A673 (cell line): Measurements from ENCODE around the gene ABCB8. TPM values are rescaled to one million over a fixed set of nuclear protein-coding genes. Genes with fewer than 3 reads are reported as not detected.

Source experiments
- Bru-seq: library from RNA; stranded (reverse); fragments of 400-500 nt; gene quantifications from one replicate; lab custom pipeline; 2021; lab: Mats Ljungman, UMichigan
- BruChase-seq, 2 experiments: library from RNA; stranded (reverse); fragments of 400-500 nt; gene quantifications; one replicate each; lab custom pipeline; 2021; lab: Mats Ljungman, UMichigan
- BruUV-seq: library from RNA; stranded (reverse); fragments of 400-500 nt; replicated peaks from 2 replicates; lab custom pipeline; 2021; lab: Mats Ljungman, UMichigan
- CTCF ChIA-PET: fragments of 300-600 bp; sonication (Branson Sonifier 250); formaldehyde crosslinking; loops from one replicate; lab custom pipeline; 2022; ENCODE audit warnings: antibody characterized with exemption; lab: Charles Lee
- POLR2A ChIA-PET: fragments of 300-600 bp; sonication (Branson Sonifier 250); formaldehyde crosslinking; loops from one replicate; lab custom pipeline; 2022; ENCODE audit warnings: antibody characterized with exemption; ENCODE audit not compliant: low non-redundant PET; lab: Charles Lee
- DNase-seq: peaks from one replicate; pipeline ENCODE4 v3.0.0-alpha.2; 2015; ENCODE audit warnings: low spot score
- H3K27ac ChIP-seq: fragments of 200-600 bp; sonication (generic); 2 replicates; pipeline ENCODE4 v1.5.1; 2016; ENCODE audit warnings: mixed run types, low read depth, mild to moderate bottlenecking, mixed read lengths, antibody characterized with exemption, low read length; ENCODE audit not compliant: poor library complexity, severe bottlenecking
- H3K27me3 ChIP-seq: fragments of 200-600 bp; sonication (generic); replicated peaks from 2 replicates; pipeline ENCODE4 v1.6.1; 2017; ENCODE audit warnings: mixed run types, low read depth, mild to moderate bottlenecking, mixed read lengths, antibody characterized with exemption, low read length; ENCODE audit not compliant: insufficient read depth, poor library complexity
- H3K36me3 ChIP-seq: fragments of 200-600 bp; sonication (generic); 2 replicates; pipeline ENCODE4 v1.6.1; 2016; ENCODE audit warnings: mixed run types, mild to moderate bottlenecking, mixed read lengths, antibody characterized with exemption, low read length; ENCODE audit not compliant: insufficient read depth, poor library complexity, severe bottlenecking
- H3K4me1 ChIP-seq: fragments of 200-600 bp; sonication (generic); 2 replicates; pipeline ENCODE4 v1.6.1; 2017; ENCODE audit warnings: mixed run types, mild to moderate bottlenecking, mixed read lengths, antibody characterized with exemption, low read length; ENCODE audit not compliant: insufficient read depth, poor library complexity, severe bottlenecking
- H3K4me3 ChIP-seq: fragments of 200-600 bp; sonication (generic); 2 replicates; pipeline ENCODE4 v1.5.1; 2016; ENCODE audit warnings: low read depth, mixed run types, mild to moderate bottlenecking, mixed read lengths, low read length; ENCODE audit not compliant: poor library complexity, severe bottlenecking
- H3K9me3 ChIP-seq: fragments of 200-600 bp; sonication (generic); 2 replicates; pipeline ENCODE4 v1.6.1; 2016; ENCODE audit warnings: mixed run types, low read depth, mild to moderate bottlenecking, mixed read lengths, antibody characterized with exemption, low read length; ENCODE audit not compliant: poor library complexity, severe bottlenecking
- CTCF ChIP-seq: fragments of 300-800, 200-600 bp; sonication (generic); conservative IDR thresholded peaks from 2 replicates; pipeline ENCODE4 v1.5.1; 2017; ENCODE audit warnings: low read depth, mild to moderate bottlenecking, antibody characterized with exemption, low read length, moderate library complexity, mixed read lengths
- EZH2 ChIP-seq: fragments of 200-600 bp; sonication (generic); IDR thresholded peaks from 2 replicates; pipeline ENCODE4 v1.6.1; 2017; ENCODE audit warnings: borderline replicate concordance, low read depth, mild to moderate bottlenecking, mixed read lengths, antibody characterized with exemption, low read length; ENCODE audit not compliant: poor library complexity, severe bottlenecking
- intact Hi-C: fragments of 100-400 bp; cut with micrococcal nuclease; formaldehyde crosslinking; loops from one replicate; pipeline ENCODE4 v1.10.0; 2022; ENCODE audit not compliant: unreplicated experiment
- long read RNA-seq: library from polyadenylated mRNA; stranded (forward); transcript quantifications from one replicate; pipeline ENCODE4 v2.0.0, GENCODE V29; 2022
- total RNA-seq: library from RNA; stranded (reverse); gene quantifications from 2 replicates; pipeline ENCODE4 v1.2.3, GENCODE V29; 2021

The ABCB8 gene
- 50.9 and 57.6 TPM in 2 replicates for total RNA-seq
- Bru-seq, nascent RNA: percentile 56 among the genes with signal in this experiment
- percentile 64 among the genes with signal in this experiment for BruChase-seq, experiment 1, labeled RNA remaining after a 2-hour chase
- percentile 68 among the genes with signal in this experiment for BruChase-seq, experiment 2, labeled RNA remaining after a 6-hour chase
- long read RNA-seq, full-length matches to known transcripts: 59 of 93 reads
- long read RNA-seq, partial matches to known transcripts: 15 of 93 reads
- long read RNA-seq, other reads (novel, unspliced or antisense): 19 of 93 reads

DNA sequence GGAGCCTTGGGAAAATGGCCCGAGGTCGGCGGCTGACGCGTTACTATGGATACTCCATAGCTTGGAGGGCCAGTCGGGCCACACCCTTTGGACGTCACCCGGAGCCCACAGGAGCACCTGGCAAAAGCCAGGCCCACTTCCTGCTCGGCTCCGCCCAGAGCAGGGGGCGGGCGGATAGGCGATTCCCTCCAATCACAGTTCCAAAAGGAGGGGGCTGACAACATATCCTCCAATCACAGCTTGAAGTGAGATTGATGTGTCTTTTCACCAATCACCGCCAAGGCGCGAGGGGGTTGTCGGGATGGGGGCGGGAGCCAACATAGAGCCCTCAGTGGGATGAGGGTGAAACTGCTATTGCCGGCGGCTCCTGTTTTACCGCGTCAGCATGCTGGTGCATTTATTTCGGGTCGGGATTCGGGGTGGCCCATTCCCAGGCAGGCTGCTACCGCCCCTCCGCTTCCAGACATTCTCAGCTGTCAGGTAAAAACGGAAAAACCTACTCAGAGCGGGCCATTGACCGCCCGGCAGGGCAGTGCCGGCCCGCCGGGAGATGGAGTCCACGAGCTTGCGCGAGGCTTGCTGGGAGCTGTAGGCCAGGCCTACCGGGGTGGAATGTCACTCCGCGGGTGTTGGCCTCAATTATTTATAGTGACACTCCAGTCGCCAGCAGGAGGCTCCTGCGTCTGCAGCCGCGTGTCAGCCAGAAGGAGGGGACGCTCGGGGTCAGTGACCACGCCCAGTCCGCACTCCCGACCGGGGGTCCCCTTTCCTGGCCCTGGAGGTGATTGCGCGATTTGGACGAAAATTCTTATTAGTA is at the start of gene ABCB8:
Gene ABCB8 (plus strand): TSS at position 320 of the 817 bp plus-strand sequence. CDS start 66 bp downstream, at position 386.
- peak within 1 kb of the TSS; percentile 57 for H3K27ac ChIP-seq
- ChIA-PET POLR2A (interaction anchor here (0.5 kb wide), 1 partner anchor 81 kb away, joined by 5 read pairs; no protein-coding TSS in a partner anchor), CTCF (interaction anchor here (0.7 to 1.5 kb wide), 4 partner anchors 10 to 96 kb away, joined by 3 to 5 read pairs (median 4); no protein-coding TSS in a partner anchor)
- no peaks in the 10 kb centered on the region for H3K9me3 ChIP-seq
- H3K4me3 ChIP-seq: peak within 1 kb of the TSS; percentile 62
- no peaks in the 10 kb centered on the region for H3K27me3 ChIP-seq
- DNase-seq: peak; percentile 99
- peak; percentile 43 for TF ChIP-seq CTCF
- TF ChIP-seq EZH2: no peak
- no peaks in the 10 kb centered on the region for H3K4me1 ChIP-seq
- BruUV-seq: TSS peak; percentile 73
- no peaks in the 10 kb centered on the region for H3K36me3 ChIP-seq
- intact Hi-C loops: loop anchor here (2.0 kb wide), 1 partner anchor 30 kb away; the partner anchor contains the start of gene SLC4A2

DNA sequence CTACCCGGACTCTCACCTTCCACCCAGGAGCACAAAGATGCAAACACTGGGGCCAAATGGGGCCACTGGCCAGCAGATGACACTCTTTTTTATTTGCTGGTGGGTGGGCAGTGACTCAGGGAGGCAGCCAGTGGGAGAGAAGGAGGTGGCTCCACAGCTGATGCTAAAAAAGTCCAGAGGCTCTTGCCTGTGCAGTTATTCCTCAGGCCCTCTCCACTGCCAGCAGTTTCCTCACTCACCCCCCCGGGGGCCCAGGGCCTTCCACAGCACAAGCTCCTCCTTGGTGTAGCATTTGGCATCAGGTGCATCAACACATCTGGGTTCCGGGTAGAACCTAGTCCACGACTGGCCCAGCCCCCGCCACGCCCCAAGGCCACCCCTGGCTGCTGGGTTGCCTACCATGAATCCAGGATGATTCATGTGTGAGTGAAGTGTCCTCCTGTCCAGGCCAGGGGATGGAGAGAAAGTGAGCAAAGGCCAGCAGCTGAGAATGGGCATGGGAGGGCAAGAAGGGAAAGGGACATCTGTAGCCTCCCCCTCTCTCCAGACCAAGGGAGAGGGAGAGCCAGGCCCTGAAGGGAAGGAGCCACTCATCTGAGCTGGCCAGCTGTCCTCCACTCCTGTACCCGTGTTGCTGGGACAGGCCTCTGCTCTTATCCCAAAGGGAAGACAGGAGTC is 48.4 kb upstream of the ABCB8 start:
- no peak overlapping the region for H3K4me3 ChIP-seq
- peaks cover 20% of the 10 kb centered on the region for H3K4me1 ChIP-seq
- H3K9me3 ChIP-seq: no peaks in the 10 kb centered on the region
- H3K36me3 ChIP-seq: no peaks in the 10 kb centered on the region
- BruUV-seq: no TSS peak
- H3K27me3 ChIP-seq: peaks cover 30% of the 10 kb centered on the region
- H3K27ac ChIP-seq: no peak overlapping the region
- intact Hi-C loops: no loop called here
- CTCF ChIA-PET: interaction anchor here (0.6 kb wide), 1 partner anchor 19 kb away, joined by 4 read pairs; no protein-coding TSS in a partner anchor
- no peak for TF ChIP-seq EZH2
- TF ChIP-seq CTCF: no peak
- POLR2A ChIA-PET: no interaction called here
- no peak for DNase-seq

GRCh38 chr7:150980663-150981062 is 47.6 kb upstream of the ABCB8 start:
- H3K27ac ChIP-seq: no peak overlapping the region
- no peaks in the 10 kb centered on the region for H3K36me3 ChIP-seq
- BruUV-seq: no TSS peak
- DNase-seq: no peak
- peaks cover 30% of the 10 kb centered on the region for H3K27me3 ChIP-seq
- intact Hi-C loops: no loop called here
- ChIA-PET CTCF (interaction anchor here (0.7 kb wide), 1 partner anchor 135 kb away, joined by 4 read pairs; no protein-coding TSS in a partner anchor), POLR2A (no interaction called here)
- TF ChIP-seq CTCF: no peak
- TF ChIP-seq EZH2: no peak
- no peak overlapping the region for H3K4me3 ChIP-seq
- H3K9me3 ChIP-seq: no peaks in the 10 kb centered on the region
- peaks cover 14% of the 10 kb centered on the region for H3K4me1 ChIP-seq
